Activated naive CD4-positive, alpha-beta T cell treated with anti-CD3 and anti-CD28 coated beads for 36 hours (primary cell): ENCODE results near the gene AKT1. TPM values are rescaled to one million over a fixed set of nuclear protein-coding genes. Genes with fewer than 3 reads are reported as not detected.
"Not testable (repeated sequence)": the region's sequence is repeated elsewhere in the genome, so short reads cannot be mapped to it uniquely, and the experiment has no call there.

Source experiments
- CTCF ChIA-PET: fragments of 350-600 bp; sonication (Branson Sonifier 250); formaldehyde crosslinking; loops from one replicate; lab custom pipeline; 2021; ENCODE audit warnings: antibody characterized with exemption; lab: Charles Lee
- DNase-seq: peaks from one replicate; pipeline ENCODE4 v3.0.0-alpha.2; 2020
- H3K27ac Mint-ChIP-seq: one replicate; pipeline ENCODE4 v1.8.0; 2021; ENCODE audit warnings: mild to moderate bottlenecking, mixed read lengths
- H3K27me3 Mint-ChIP-seq: one replicate; pipeline ENCODE4 v1.8.0; 2021; ENCODE audit warnings: low read depth, mixed read lengths
- H3K36me3 Mint-ChIP-seq: one replicate; pipeline ENCODE4 v1.8.0; 2021; ENCODE audit warnings: low read depth, mixed read lengths
- H3K4me1 Mint-ChIP-seq: one replicate; pipeline ENCODE4 v1.8.0; 2021; ENCODE audit warnings: low read depth, mixed read lengths
- H3K4me3 Mint-ChIP-seq: one replicate; pipeline ENCODE4 v1.8.0; 2021; ENCODE audit warnings: mild to moderate bottlenecking, moderate library complexity, mixed read lengths
- H3K9me3 Mint-ChIP-seq: one replicate; pipeline ENCODE4 v1.8.0; 2021; ENCODE audit warnings: mixed read lengths
- intact Hi-C: fragments of 100-400 bp; cut with micrococcal nuclease; formaldehyde crosslinking; loops from one replicate; pipeline ENCODE4 v1.15.1; 2023
- total RNA-seq, 2 experiments: library from RNA; stranded (reverse); gene quantifications; one replicate each; pipeline ENCODE4 v1.2.3, GENCODE V29; 2021

Gene AKT1
- total RNA-seq, 2 experiments from 2014 or later, result 114 to 115 TPM

- H3K27me3 Mint-ChIP-seq, H3K4me1 Mint-ChIP-seq, H3K9me3 Mint-ChIP-seq, H3K27ac Mint-ChIP-seq, H3K36me3 Mint-ChIP-seq, intact Hi-C loops, H3K4me3 Mint-ChIP-seq, CTCF ChIA-PET, DNase-seq: not testable (repeated sequence)
Observed at GRCh38 chr14:104729176-104729834, 66.2 kb downstream of the AKT1 start.

DNA sequence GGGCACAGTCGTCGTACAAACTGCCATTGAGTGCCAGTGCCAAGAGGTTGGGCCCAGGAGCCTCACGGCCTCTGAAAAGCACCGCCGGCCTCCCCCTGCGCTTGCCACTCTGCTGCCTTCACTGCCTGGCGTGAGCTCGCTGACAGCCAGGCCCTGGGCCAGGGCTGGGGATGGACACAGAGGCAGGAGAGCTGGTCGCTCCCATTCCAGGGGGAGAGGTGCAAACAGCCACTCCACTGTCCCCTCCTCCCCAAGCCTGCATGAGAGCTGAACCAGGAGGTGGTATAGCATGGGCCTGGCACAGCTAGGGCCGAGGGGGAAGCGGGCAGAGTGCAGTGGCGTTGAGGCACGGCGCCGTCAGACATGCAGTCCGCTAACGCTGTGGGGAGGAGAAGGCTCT lies 66.9 kb downstream of the AKT1 start:
- intact Hi-C loops, result no loop called here
- DNase-seq, result no peak
- Mint-ChIP-seq H3K27ac (no peak overlapping the region), H3K4me1 (no peaks in the 10 kb centered on the region), H3K36me3 (no peaks in the 10 kb centered on the region), H3K27me3 (no peaks in the 10 kb centered on the region), H3K4me3 (no peak overlapping the region), H3K9me3 (no peaks in the 10 kb centered on the region)
- CTCF ChIA-PET, result no interaction called here

DNA sequence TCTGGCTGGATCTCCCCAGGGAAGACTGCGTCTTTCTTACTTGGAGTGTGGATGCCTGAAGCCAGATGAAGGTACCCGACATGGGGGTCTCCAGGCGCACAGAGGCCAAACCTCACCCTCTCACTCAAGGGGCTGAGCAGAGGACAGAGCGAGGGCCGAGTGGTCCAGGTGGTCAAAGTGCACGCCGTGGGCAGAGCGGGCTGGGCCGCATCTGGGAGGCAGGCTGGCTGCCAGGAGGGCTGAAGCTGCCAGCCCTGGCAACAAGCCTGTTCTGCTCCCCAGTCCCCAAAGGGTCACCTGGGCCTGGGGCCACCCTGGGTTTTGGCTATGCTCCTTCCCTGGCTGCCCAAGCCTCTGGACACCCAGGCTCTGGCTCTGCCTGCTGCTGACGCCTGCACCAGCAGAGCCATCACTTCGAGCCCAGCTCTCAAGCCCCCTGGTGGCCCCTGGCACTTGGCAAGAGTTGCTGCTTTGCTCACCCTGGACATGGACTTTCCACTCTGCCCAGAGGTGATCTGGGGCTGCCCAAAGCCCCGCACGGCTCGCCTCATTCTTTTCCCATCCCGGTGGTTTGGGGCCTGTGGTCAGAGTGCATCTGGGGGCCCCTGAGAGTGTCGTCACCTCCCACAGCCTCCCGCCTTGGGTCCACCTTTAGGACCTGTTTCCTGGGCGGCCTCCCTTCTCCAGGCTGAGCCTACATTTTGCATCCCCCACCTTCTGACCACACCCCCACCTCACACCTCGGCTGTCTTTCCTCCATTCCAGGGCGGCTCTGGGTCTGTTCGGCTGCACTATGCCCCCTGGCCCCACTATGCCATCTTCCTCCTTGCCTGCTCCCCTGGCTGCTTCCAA lies 68.7 kb downstream of the AKT1 start:
- no peaks in the 10 kb centered on the region for H3K36me3 Mint-ChIP-seq
- DNase-seq, result no peak
- no peaks in the 10 kb centered on the region for H3K9me3 Mint-ChIP-seq
- CTCF ChIA-PET, result no interaction called here
- no peak overlapping the region for H3K27ac Mint-ChIP-seq
- H3K27me3 Mint-ChIP-seq, result no peaks in the 10 kb centered on the region
- intact Hi-C loops, result no loop called here
- H3K4me3 Mint-ChIP-seq, result no peak overlapping the region
- H3K4me1 Mint-ChIP-seq, result no peaks in the 10 kb centered on the region

- Mint-ChIP-seq H3K4me3 (peak overlapping the region; percentile 55), H3K27ac (no peak overlapping the region), H3K4me1 (no peaks in the 10 kb centered on the region), H3K36me3 (no peaks in the 10 kb centered on the region), H3K27me3 (no peaks in the 10 kb centered on the region), H3K9me3 (no peaks in the 10 kb centered on the region)
- no peak for DNase-seq
- intact Hi-C loops, result no loop called here
- CTCF ChIA-PET, result interaction anchor here (1.5 kb wide), 1 partner anchor 25 kb away, joined by 5 read pairs; no protein-coding TSS in a partner anchor
Observed at GRCh38 chr14:104725772-104726548, 69.6 kb downstream of the AKT1 start.

DNA sequence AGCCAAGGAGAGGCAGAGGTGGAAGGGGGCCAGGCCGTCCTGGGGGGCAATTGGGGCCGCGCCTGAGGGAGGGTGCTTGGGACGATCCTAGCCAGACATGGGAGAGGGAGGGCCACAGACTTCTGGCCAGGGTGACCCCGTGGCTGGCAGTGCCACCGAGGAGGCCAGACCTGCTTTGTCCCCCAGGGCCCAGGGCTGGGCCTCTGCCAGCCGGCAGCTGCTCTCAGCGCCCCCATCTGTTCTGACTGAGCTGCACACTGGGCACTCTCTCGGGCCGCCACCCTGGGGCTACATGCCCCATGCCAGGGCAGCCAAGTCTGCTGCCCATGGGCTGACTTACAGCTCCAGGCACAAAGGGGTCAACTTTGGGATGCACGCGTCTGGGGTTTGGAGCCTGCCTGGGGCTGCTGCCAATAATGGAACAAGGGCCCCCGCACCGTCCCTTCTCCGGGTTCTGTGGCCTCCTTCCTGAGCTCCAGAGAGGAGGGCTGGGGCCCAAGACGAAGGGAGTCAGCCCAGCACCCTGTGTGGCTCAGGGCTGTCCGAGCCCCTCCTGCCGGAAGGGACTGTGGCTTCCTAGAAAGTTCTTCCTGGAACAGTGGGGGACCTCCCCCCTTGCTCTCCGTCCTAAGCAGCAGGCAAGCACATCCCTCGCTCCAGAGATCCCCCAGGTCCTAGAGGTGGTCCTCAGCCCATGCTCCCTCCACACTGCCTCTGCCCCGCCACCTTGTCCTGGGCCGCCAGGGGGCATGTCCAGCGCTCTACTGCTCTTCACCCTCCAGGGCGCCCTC lies 70.4 kb downstream of the AKT1 start:
- Mint-ChIP-seq H3K4me1 (no peaks in the 10 kb centered on the region), H3K9me3 (no peaks in the 10 kb centered on the region), H3K36me3 (no peaks in the 10 kb centered on the region), H3K27me3 (no peaks in the 10 kb centered on the region), H3K27ac (no peak overlapping the region), H3K4me3 (peak overlapping the region; percentile 55)
- intact Hi-C loops, result loop anchor here (1.0 kb wide), 1 partner anchor 27 kb away; no protein-coding TSS in a partner anchor
- DNase-seq, result no peak
- CTCF ChIA-PET, result interaction anchor here (0.6 to 1.5 kb wide), 4 partner anchors 16 to 77 kb away, joined by 3 to 6 read pairs (median 4); no protein-coding TSS in a partner anchor

GRCh38 chr14:104724407-104724980 lies 71.1 kb downstream of the AKT1 start:
- Mint-ChIP-seq H3K27me3 (no peaks in the 10 kb centered on the region), H3K27ac (no peak overlapping the region), H3K9me3 (no peaks in the 10 kb centered on the region), H3K4me3 (peak overlapping the region; percentile 55), H3K4me1 (no peaks in the 10 kb centered on the region), H3K36me3 (peaks cover 3% of the 10 kb centered on the region)
- CTCF ChIA-PET, result interaction anchor here (0.6 to 1.5 kb wide), 4 partner anchors 15 to 76 kb away, joined by 3 to 6 read pairs (median 4); no protein-coding TSS in a partner anchor
- intact Hi-C loops, result loop anchor here (1.0 kb wide), 1 partner anchor 28 kb away; no protein-coding TSS in a partner anchor
- DNase-seq, result peak; percentile 21

DNA sequence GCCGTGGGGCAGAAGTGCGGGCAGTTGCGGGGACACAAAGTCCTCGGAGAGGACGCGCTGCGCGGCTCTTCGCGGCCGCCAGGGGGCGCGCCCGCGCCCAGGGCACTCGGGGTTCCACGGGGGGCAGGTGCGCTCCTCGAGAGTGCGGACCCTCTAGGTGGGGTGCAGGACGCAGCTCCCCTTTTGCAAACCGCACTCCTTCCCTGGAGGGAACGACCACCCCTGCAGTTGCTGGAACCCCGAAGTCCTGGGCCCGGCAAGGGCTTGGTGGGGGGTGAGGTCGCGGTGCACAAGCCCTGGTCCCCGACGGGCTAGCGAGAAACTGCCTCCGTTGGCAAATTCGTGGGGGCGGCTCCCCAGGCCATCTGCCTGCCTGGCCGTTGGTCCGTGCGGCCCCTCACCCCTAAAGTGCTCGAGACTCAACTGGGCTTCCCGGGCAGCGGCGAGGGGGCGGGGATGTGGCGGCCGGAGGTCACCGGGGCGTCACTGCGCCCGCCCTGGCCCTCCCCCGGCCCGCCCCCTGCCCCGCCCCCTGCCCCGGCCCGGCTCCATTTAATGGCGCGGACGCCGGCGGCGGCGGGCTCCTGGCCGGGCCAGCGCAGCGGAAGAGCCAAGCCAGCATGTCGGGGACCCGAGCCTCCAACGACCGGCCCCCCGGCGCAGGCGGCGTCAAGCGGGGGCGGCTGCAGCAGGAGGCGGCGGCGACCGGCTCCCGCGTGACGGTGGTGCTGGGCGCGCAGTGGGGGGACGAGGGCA lies 71.7 kb downstream of the AKT1 start, which contains the start of gene ADSS1:
TSS of gene ADSS1 (plus strand) at position 579 of the 756 bp plus-strand sequence. CDS start at position 621, 42 bp downstream.
- peak within 1 kb of the TSS; percentile 71 for H3K4me3 Mint-ChIP-seq
- intact Hi-C loops, result loop anchor here (1.0 kb wide), 2 partner anchors 28 to 102 kb away; no protein-coding TSS in a partner anchor
- CTCF ChIA-PET, result interaction anchor here (0.8 to 1.4 kb wide), 5 partner anchors 15 to 119 kb away, joined by 3 to 4 read pairs (median 3); partner anchors contain the start of gene SIVA1
- H3K36me3 Mint-ChIP-seq, result peaks cover 3% of the 10 kb centered on the region
- no peaks in the 10 kb centered on the region for H3K4me1 Mint-ChIP-seq
- peak; percentile 53 for DNase-seq
- no peaks in the 10 kb centered on the region for H3K9me3 Mint-ChIP-seq
- no peaks in the 10 kb centered on the region for H3K27me3 Mint-ChIP-seq
- H3K27ac Mint-ChIP-seq, result no peak within 1 kb of the TSS

- no peak for DNase-seq
- Mint-ChIP-seq H3K36me3 (peaks cover 3% of the 10 kb centered on the region), H3K9me3 (no peaks in the 10 kb centered on the region), H3K27me3 (no peaks in the 10 kb centered on the region), H3K4me1 (no peaks in the 10 kb centered on the region), H3K4me3 (peak overlapping the region; percentile 29), H3K27ac (no peak overlapping the region)
- intact Hi-C loops, result loop anchor here (1.0 kb wide), 1 partner anchor 103 kb away; no protein-coding TSS in a partner anchor
- CTCF ChIA-PET, result interaction anchor here (0.8 to 1.2 kb wide), 4 partner anchors 29 to 120 kb away, joined by 3 to 4 read pairs (median 4); partner anchors contain the start of gene SIVA1
Observed at GRCh38 chr14:104722938-104723650, 72.5 kb downstream of the AKT1 start.

DNA sequence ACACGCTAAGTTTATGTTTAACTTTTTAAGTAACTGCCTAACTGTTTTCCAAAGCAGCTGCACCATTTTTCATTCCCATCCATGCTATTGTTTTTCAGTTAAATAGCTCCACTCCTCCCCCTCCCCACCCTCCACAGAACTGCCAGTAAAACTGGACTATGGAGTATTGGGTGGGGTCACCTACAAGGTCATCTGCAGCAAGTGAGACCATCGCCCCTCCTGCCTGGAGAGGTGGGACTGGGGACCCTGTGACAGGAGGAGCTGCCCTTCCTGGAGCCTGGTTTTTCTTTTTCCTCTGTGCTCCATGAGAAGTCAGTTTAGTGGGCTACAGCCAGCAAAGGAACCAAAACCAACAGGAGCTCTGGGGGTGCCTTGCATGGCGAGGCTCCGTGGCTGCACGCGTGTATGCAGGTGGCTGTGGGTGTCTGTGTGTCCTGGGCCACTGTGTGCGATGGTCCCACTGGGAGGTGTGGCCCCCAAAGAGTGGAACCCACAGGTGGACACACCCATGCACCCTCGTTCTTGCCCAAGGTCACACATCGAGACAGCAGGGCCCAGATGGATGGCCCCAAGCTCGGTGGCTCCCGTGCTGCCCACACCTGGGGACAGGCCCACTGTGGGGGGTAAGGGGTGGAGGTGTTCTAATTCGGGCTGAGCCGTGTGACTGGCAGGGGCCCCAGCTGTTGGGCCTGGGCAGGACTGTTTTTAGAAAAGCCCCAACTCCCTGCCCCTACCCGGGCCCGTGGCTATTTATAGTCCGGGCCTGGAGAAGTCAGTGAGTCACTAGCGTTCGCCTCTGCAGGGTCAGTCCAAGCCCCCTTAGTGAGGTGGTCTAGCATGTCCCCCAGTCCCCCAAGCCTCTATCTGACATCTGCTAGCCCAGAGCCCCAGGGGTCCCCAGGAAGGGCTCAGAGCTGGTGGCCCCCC lies 73.8 kb downstream of the AKT1 start:
- H3K27ac Mint-ChIP-seq, result no peak overlapping the region
- H3K4me1 Mint-ChIP-seq, result no peaks in the 10 kb centered on the region
- CTCF ChIA-PET, result interaction anchor here (0.8 to 1.1 kb wide), 3 partner anchors 13 to 44 kb away, joined by 3 read pairs; no protein-coding TSS in a partner anchor
- no peaks in the 10 kb centered on the region for H3K9me3 Mint-ChIP-seq
- intact Hi-C loops, result no loop called here
- H3K27me3 Mint-ChIP-seq, result no peaks in the 10 kb centered on the region
- H3K36me3 Mint-ChIP-seq, result peaks cover 3% of the 10 kb centered on the region
- no peak overlapping the region for H3K4me3 Mint-ChIP-seq
- DNase-seq, result no peak
